Measurements from ENCODE around the gene NINJ1. TPM values are rescaled to one million over a fixed set of nuclear protein-coding genes. Genes with fewer than 3 reads are reported as not detected.
A peak's percentile ranks its signal among the peaks of the same experiment; 100 is the strongest.

NINJ1 gene
- total and polyA plus RNA-seq, 2 of the 13 experiments (the other 11 are each of a cell fraction or from before 2014, with no cell fraction given), result 81.2 to 92.1 TPM

DNA sequence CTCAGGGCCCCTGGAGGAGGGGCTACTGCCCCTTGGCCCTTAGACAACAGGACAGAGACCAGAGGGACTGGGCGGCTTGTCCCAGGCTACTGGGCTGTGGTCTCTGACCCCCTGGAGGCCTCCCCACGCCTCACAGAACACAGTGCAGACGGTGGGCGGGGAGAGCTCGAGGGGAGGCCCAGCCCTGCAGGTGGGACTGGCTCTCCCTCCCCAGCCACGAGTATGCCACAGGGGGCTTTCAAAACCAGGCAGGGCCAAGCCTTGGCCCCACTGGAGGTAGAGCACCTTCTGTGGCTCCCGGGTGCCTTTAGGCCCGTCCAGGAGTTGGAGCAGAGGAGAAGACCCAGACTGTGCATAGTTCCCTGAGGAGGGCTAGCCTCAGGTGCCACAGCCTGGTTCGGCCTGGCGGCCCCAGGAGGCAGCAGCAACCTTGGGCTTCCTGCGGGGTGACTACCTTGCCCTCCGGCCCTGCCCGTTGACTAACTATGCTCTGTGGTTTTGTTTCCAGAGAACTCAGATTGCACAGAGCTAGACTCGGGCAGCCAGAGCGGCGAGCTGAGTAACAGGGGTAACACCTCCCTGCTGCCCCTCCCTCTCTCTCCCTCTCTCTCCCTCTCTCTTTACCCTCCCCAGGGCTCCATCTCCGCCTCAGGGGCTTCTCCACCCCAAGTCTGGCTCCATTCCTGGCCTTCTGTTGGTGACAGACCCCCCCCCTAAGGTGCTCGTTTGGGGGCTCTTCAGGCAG, 22.5 kb downstream of the NINJ1 start (continued):
- TF ChIP-seq, protein P1, sequence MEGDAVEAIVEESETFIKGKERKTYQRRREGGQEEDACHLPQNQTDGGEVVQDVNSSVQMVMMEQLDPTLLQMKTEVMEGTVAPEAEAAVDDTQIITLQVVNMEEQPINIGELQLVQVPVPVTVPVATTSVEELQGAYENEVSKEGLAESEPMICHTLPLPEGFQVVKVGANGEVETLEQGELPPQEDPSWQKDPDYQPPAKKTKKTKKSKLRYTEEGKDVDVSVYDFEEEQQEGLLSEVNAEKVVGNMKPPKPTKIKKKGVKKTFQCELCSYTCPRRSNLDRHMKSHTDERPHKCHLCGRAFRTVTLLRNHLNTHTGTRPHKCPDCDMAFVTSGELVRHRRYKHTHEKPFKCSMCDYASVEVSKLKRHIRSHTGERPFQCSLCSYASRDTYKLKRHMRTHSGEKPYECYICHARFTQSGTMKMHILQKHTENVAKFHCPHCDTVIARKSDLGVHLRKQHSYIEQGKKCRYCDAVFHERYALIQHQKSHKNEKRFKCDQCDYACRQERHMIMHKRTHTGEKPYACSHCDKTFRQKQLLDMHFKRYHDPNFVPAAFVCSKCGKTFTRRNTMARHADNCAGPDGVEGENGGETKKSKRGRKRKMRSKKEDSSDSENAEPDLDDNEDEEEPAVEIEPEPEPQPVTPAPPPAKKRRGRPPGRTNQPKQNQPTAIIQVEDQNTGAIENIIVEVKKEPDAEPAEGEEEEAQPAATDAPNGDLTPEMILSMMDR (CRISPR knock-in tag; IDR thresholded peaks at IDR 0.05), result peak; percentile 3; the same call in 1 of the 2 replicates
- TF ChIP-seq RFXAP (CRISPR knock-in tag; IDR thresholded peaks at IDR 0.05; ENCODE audit: borderline replicate concordance) (no peak), ZNF367 (CRISPR knock-in tag; IDR thresholded peaks at IDR 0.05; ENCODE audit: borderline replicate concordance) (no peak), ZNF616 (CRISPR knock-in tag; IDR thresholded peaks at IDR 0.05; ENCODE audit: low read depth) (no peak), ZNF547 (CRISPR knock-in tag; IDR thresholded peaks at IDR 0.05) (no peak), ZNF570 (CRISPR knock-in tag; IDR thresholded peaks at IDR 0.05; ENCODE audit: borderline replicate concordance) (no peak), SMAD9 (CRISPR knock-in tag; IDR thresholded peaks at IDR 0.05) (no peak), ZBTB34 (CRISPR knock-in tag; IDR thresholded peaks at IDR 0.05) (no peak), MEIS1 (CRISPR knock-in tag; IDR thresholded peaks at IDR 0.05; ENCODE audit: borderline replicate concordance) (no peak), CBFB (CRISPR knock-in tag; IDR thresholded peaks at IDR 0.05) (no peak), MAF1 (CRISPR knock-in tag; IDR thresholded peaks at IDR 0.05; ENCODE audit: borderline replicate concordance) (no peak), GABPB1 (CRISPR knock-in tag; IDR thresholded peaks at IDR 0.05) (no peak), AHR (CRISPR knock-in tag; IDR thresholded peaks at IDR 0.05) (no peak), NCOA5 (CRISPR knock-in tag; IDR thresholded peaks at IDR 0.05) (no peak), HNF4A (CRISPR knock-in tag; IDR thresholded peaks at IDR 0.05) (peak; percentile 60), NR1H2 (CRISPR knock-in tag; IDR thresholded peaks at IDR 0.05; ENCODE audit: borderline replicate concordance, low read depth) (no peak), YY1 (IDR thresholded peaks at IDR 0.05; ENCODE audit: insufficient read depth, insufficient replicate concordance, low read depth, low read length) (no peak), RERE (CRISPR knock-in tag; IDR thresholded peaks at IDR 0.05; ENCODE audit: low read depth) (no peak), KDM3A (CRISPR knock-in tag; IDR thresholded peaks at IDR 0.05; ENCODE audit: low read depth) (no peak)
- TF ChIP-seq, protein P2, sequence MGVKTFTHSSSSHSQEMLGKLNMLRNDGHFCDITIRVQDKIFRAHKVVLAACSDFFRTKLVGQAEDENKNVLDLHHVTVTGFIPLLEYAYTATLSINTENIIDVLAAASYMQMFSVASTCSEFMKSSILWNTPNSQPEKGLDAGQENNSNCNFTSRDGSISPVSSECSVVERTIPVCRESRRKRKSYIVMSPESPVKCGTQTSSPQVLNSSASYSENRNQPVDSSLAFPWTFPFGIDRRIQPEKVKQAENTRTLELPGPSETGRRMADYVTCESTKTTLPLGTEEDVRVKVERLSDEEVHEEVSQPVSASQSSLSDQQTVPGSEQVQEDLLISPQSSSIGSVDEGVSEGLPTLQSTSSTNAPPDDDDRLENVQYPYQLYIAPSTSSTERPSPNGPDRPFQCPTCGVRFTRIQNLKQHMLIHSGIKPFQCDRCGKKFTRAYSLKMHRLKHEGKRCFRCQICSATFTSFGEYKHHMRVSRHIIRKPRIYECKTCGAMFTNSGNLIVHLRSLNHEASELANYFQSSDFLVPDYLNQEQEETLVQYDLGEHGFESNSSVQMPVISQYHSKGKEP (CRISPR knock-in tag; IDR thresholded peaks at IDR 0.05), result no peak
